GM12878 (cell line): Measurements from ENCODE around the gene TDRD9. TPM values are rescaled to one million over a fixed set of nuclear protein-coding genes. Genes with fewer than 3 reads are reported as not detected.

Experiments used
- BACH1 ChIP-seq: fragments of 450-650 bp; IDR thresholded peaks from 2 replicates; pipeline ENCODE4 v1.6.1; 2017; ENCODE audit warnings: mild to moderate bottlenecking, borderline replicate concordance
- E2F8 ChIP-seq: fragments of 450-650 bp; IDR thresholded peaks from 2 replicates; pipeline ENCODE4 v1.6.1; 2018; ENCODE audit warnings: mild to moderate bottlenecking, low read depth, moderate library complexity; ENCODE audit not compliant: partially characterized antibody
- E4F1 ChIP-seq: fragments of 450-650 bp; IDR thresholded peaks from 2 replicates; pipeline ENCODE4 v1.6.1; 2018; ENCODE audit warnings: borderline replicate concordance, mild to moderate bottlenecking; ENCODE audit not compliant: partially characterized antibody
- GATAD2B ChIP-seq: fragments of 450-650 bp; conservative IDR thresholded peaks from 2 replicates; pipeline ENCODE4 v1.6.1; 2017; ENCODE audit warnings: low read depth, mild to moderate bottlenecking, moderate library complexity
- IKZF2 ChIP-seq, 2 experiments: fragments of 450-650 bp; IDR thresholded peaks; 2 replicates each; pipeline ENCODE4 v1.6.1; 2017; ENCODE audit warnings: mild to moderate bottlenecking in 2 of 2, moderate library complexity in 2 of 2
- MAX ChIP-seq: IDR thresholded peaks from 2 replicates; pipeline ENCODE4 v1.6.1; 2012; ENCODE audit warnings: low read depth, low read length, improper control_type of control experiment
- MLLT1 ChIP-seq: fragments of 450-650 bp; IDR thresholded peaks from 2 replicates; pipeline ENCODE4 v1.6.1; 2016; ENCODE audit warnings: mild to moderate bottlenecking
- MYC ChIP-seq: IDR thresholded peaks from 2 replicates; pipeline ENCODE4 v1.6.1; 2011; ENCODE audit warnings: mild to moderate bottlenecking, low read length, moderate library complexity, inconsistent platforms; ENCODE audit not compliant: insufficient read depth, insufficient replicate concordance, insufficient read length, severe bottlenecking
- PAX5 ChIP-seq: IDR thresholded peaks from 2 replicates; pipeline ENCODE4 v1.6.1; 2011; ENCODE audit warnings: low read depth, low read length, borderline replicate concordance
- PBX3 ChIP-seq: IDR thresholded peaks from 2 replicates; pipeline ENCODE4 v1.6.1; 2011; ENCODE audit warnings: mild to moderate bottlenecking, low read depth, low read length, moderate library complexity; ENCODE audit not compliant: insufficient replicate concordance
- SMARCA5 ChIP-seq: fragments of 450-650 bp; IDR thresholded peaks from 2 replicates; pipeline ENCODE4 v1.6.1; 2017; ENCODE audit warnings: mild to moderate bottlenecking
- SMC3 ChIP-seq: IDR thresholded peaks from 2 replicates; pipeline ENCODE4 v1.6.1; 2011; ENCODE audit warnings: low read length, improper control_type of control experiment, borderline replicate concordance
- SREBF1 ChIP-seq: IDR thresholded peaks from 2 replicates; pipeline ENCODE4 v1.6.1; 2012; ENCODE audit warnings: mild to moderate bottlenecking, low read length
- SREBF2 ChIP-seq: IDR thresholded peaks from 2 replicates; pipeline ENCODE4 v1.6.1; 2012; ENCODE audit warnings: mild to moderate bottlenecking, low read length
- TCF3 ChIP-seq: IDR thresholded peaks from 2 replicates; pipeline ENCODE4 v1.6.1; 2012; ENCODE audit warnings: low read depth, mild to moderate bottlenecking, low read length, borderline replicate concordance; ENCODE audit not compliant: insufficient read depth
- USF1 ChIP-seq: IDR thresholded peaks from 2 replicates; pipeline ENCODE4 v1.6.1; 2011; ENCODE audit warnings: borderline replicate concordance, low read depth, mild to moderate bottlenecking, moderate library complexity, mixed read lengths, low read length; ENCODE audit not compliant: insufficient read depth; ENCODE audit errors: extremely low read length
- WRNIP1 ChIP-seq: IDR thresholded peaks from 2 replicates; pipeline ENCODE4 v1.6.1; 2011; ENCODE audit warnings: low read depth, low read length, improper control_type of control experiment, borderline replicate concordance
- YY1 ChIP-seq: IDR thresholded peaks from 2 replicates; pipeline ENCODE4 v1.6.1; 2011; ENCODE audit warnings: low read depth, mild to moderate bottlenecking, low read length
- polyA plus RNA-seq, 11 experiments: library from polyadenylated mRNA; depleted of rRNA in 4 of 11; unstranded in 6 of 11; stranded (reverse) in 5 of 11; fragments of >200 nt; fragmentation: Nextera tagmentation in 4 of 11; fragmentation: Illumina TruSeq in 1 of 11; extraction: Ambion mirVana in 4 of 11; extraction: Trizol in 1 of 11; gene quantifications; 1 replicate in 1 of 11; 2 replicates in 10 of 11; pipeline versions ENCODE4 v1.2.1 to v1.2.3, GENCODE V29; 2011 to 2016; ENCODE audit warnings: inconsistent platforms in 2 of 11, missing spikeins in 2 of 11, low read depth in 1 of 11
- total RNA-seq, 4 experiments: library from RNA; depleted of rRNA in 3 of 4; stranded (reverse); fragments of >200 nt in 3 of 4; fragmentation: Illumina TruSeq in 1 of 4; extraction: Trizol in 1 of 4; gene quantifications; 2 replicates each; pipeline versions ENCODE4 v1.2.1 to v1.2.3, GENCODE V29; 2013 to 2021

The TDRD9 gene
- total and polyA plus RNA-seq, 10 of the 15 experiments (the other 5 are each of a cell fraction or from before 2014, with no cell fraction given), result 0.12 TPM; not detected in 9

- peak; percentile 60 for TF ChIP-seq E4F1
- TF ChIP-seq MYC, result no peak
- no peak for TF ChIP-seq SREBF2
- no peak for TF ChIP-seq SREBF1
- no peak; the same call in 1 of the 2 replicates for TF ChIP-seq GATAD2B
- TF ChIP-seq E2F8, result no peak
- 0 out of 2 replicates have a peak, but pooled peaks have one; percentile 34 for TF ChIP-seq WRNIP1
- 0 out of 2 replicates have a peak, but pooled peaks have one; percentile 25 for TF ChIP-seq MLLT1
- no peak for TF ChIP-seq SMC3
- no peak for TF ChIP-seq MAX
- 0 out of 2 replicates have a peak, but pooled peaks have one; percentile 23 for TF ChIP-seq TCF3
- no peak for TF ChIP-seq USF1
- TF ChIP-seq BACH1, result no peak
- peak; percentile 30; the same call in 1 of the 2 replicates for TF ChIP-seq PAX5
- peak; percentile 82 for TF ChIP-seq YY1
- TF ChIP-seq SMARCA5, result peak; percentile 96
- no peak for TF ChIP-seq IKZF2 (IDR thresholded peaks at IDR 0.05)
- no peak for TF ChIP-seq PBX3
These were observed 7.0 kb upstream of the TDRD9 start (continued) for GRCh38 chr14:103920981-103921854.
